Keratinocyte (primary cell): ENCODE data around the gene FXYD1. TPM values are rescaled to one million over a fixed set of nuclear protein-coding genes. Genes with fewer than 3 reads are reported as not detected.
A peak's percentile ranks its signal among the peaks of the same experiment; 100 is the strongest.

Experiments
- DNase-seq: peaks from one replicate; pipeline ENCODE4 v3.0.0-alpha.2; 2011; ENCODE audit warnings: low read depth, missing footprints, low spot score
- FAIRE-seq: peaks from 2 replicates; lab custom pipeline; 2011; peaks lifted over from hg19 to GRCh38; lab: Jason Lieb, UNC
- H2AFZ ChIP-seq: 2 replicates; pipeline ENCODE4 v1.6.0; 2012; ENCODE audit warnings: low read length, control low read depth, inconsistent platforms; ENCODE audit not compliant: control insufficient read depth
- H3K27ac ChIP-seq: 2 replicates; pipeline ENCODE4 v1.5.1; 2011; ENCODE audit warnings: low read length; ENCODE audit not compliant: control insufficient read depth, insufficient read depth
- H3K27me3 ChIP-seq: 3 replicates; pipeline ENCODE4 v1.6.0; 2011; ENCODE audit warnings: low read length; ENCODE audit not compliant: control insufficient read depth, insufficient read depth; ENCODE audit errors: extremely low read depth
- H3K36me3 ChIP-seq, 2 experiments: 2 replicates in 1 of 2; 3 replicates in 1 of 2; pipeline ENCODE4 v1.5.1; 2011; ENCODE audit warnings: low read length in 2 of 2, mild to moderate bottlenecking in 1 of 2; ENCODE audit not compliant: control insufficient read depth in 2 of 2, insufficient read depth in 2 of 2; ENCODE audit errors: extremely low read depth in 1 of 2
- H3K4me1 ChIP-seq: 3 replicates; pipeline ENCODE4 v1.5.1; 2011; ENCODE audit warnings: low read length; ENCODE audit not compliant: control insufficient read depth, insufficient read depth; ENCODE audit errors: extremely low read depth
- H3K4me2 ChIP-seq: 3 replicates; pipeline ENCODE4 v1.6.0; 2011; ENCODE audit warnings: low read depth, low read length; ENCODE audit not compliant: control insufficient read depth, insufficient read depth; ENCODE audit errors: extremely low read depth
- H3K4me3 ChIP-seq, 3 experiments: fragments of 200-600 bp in 1 of 3; sonication (generic) in 1 of 3; 2 replicates in 2 of 3; 3 replicates in 1 of 3; pipeline ENCODE4 v1.5.1; 2011 to 2016; ENCODE audit warnings: low read length in 3 of 3, mild to moderate bottlenecking in 3 of 3, control low read depth in 2 of 3, inconsistent platforms in 1 of 3, low read depth in 1 of 3, mixed read lengths in 1 of 3, mixed run types in 1 of 3, moderate library complexity in 1 of 3; ENCODE audit not compliant: control insufficient read depth in 2 of 3, insufficient read depth in 2 of 3; ENCODE audit errors: extremely low read depth in 1 of 3
- H3K79me2 ChIP-seq: 2 replicates; pipeline ENCODE4 v1.6.0; 2012; ENCODE audit warnings: low read length; ENCODE audit not compliant: control insufficient read depth, insufficient read depth
- H3K9ac ChIP-seq: 3 replicates; pipeline ENCODE4 v1.6.0; 2011; ENCODE audit warnings: low read length; ENCODE audit not compliant: control insufficient read depth, insufficient read depth; ENCODE audit errors: extremely low read depth
- H3K9me1 ChIP-seq: 3 replicates; pipeline ENCODE4 v1.6.0; 2011; ENCODE audit warnings: low read length; ENCODE audit not compliant: control insufficient read depth, insufficient read depth; ENCODE audit errors: extremely low read depth
- H3K9me3 ChIP-seq: 2 replicates; pipeline ENCODE4 v1.5.1; 2012; ENCODE audit warnings: low read depth, low read length; ENCODE audit not compliant: control insufficient read depth
- H4K20me1 ChIP-seq: 3 replicates; pipeline ENCODE4 v1.6.0; 2011; ENCODE audit warnings: low read length; ENCODE audit not compliant: control insufficient read depth, insufficient read depth; ENCODE audit errors: extremely low read depth
- CTCF ChIP-seq, 3 experiments: IDR thresholded peaks in 1 of 3; conservative IDR thresholded peaks in 1 of 3; optimal IDR thresholded peaks in 1 of 3; 2 replicates in 2 of 3; 3 replicates in 1 of 3; pipeline versions ENCODE3 to v1.5.1; 2011; ENCODE audit warnings: low read length in 3 of 3, mild to moderate bottlenecking in 3 of 3, moderate library complexity in 2 of 3, control low read depth in 1 of 3, inconsistent platforms in 1 of 3; ENCODE audit not compliant: insufficient read depth in 2 of 3; ENCODE audit errors: extremely low read depth in 1 of 3
- EZH2 ChIP-seq: IDR thresholded peaks from one replicate; pipeline ENCODE4 v1.6.1; 2012; ENCODE audit warnings: inconsistent platforms, mild to moderate bottlenecking, low read length, moderate library complexity
- dilution Hi-C: fragments of 300-500 bp; cut with MboI; formaldehyde crosslinking; loops from one replicate; pipeline ENCODE4 v1.7.0; 2020; ENCODE audit warnings: low sequenced_read_pairs; ENCODE audit not compliant: extremely low pct_ligation_motif_present
- polyA plus RNA-seq, 5 experiments: library from polyadenylated mRNA; depleted of rRNA in 3 of 5; stranded (reverse) in 3 of 5; stranded (forward) in 1 of 5; unstranded in 1 of 5; fragments of >200 nt; gene quantifications; 1 replicate in 1 of 5; 2 replicates in 3 of 5; 3 replicates in 1 of 5; pipeline versions ENCODE4 v1.2.1 to v1.2.3, GENCODE V29; 2011 to 2012; ENCODE audit warnings: missing spikeins in 2 of 5, low read depth in 1 of 5, low replicate concordance in 1 of 5

The FXYD1 gene
- polyA plus RNA-seq, 1 donor (not counting 4 experiments of a cell fraction or from before 2014, with no cell fraction given): 0.14 TPM

GRCh38 chr19:35153701-35154524 lies 15.3 kb downstream of the FXYD1 start:
- dilution Hi-C loops: no loop called here
- no peak for FAIRE-seq
- Histone ChIP-seq H3K9me1 (no peaks in the 10 kb centered on the region), H3K9ac (peak overlapping the region; percentile 85), H3K4me2 (peak overlapping the region; percentile 90), H2AFZ (peak overlapping the region; percentile 90), H3K9me3 (no peaks in the 10 kb centered on the region), H3K27ac (peak overlapping the region; percentile 66), H3K79me2 (peaks cover 36% of the 10 kb centered on the region), H3K27me3 (no peaks in the 10 kb centered on the region), H3K4me1 (peaks cover 20% of the 10 kb centered on the region), H3K36me3 (peaks cover 13 to 23% of the 10 kb centered on the region in 2 experiments), H4K20me1 (no peaks in the 10 kb centered on the region), H3K4me3 (peak overlapping the region; percentile 75 to 96 (median 90))
- TF ChIP-seq CTCF (optimal IDR thresholded peaks at IDR 0.05 in 1 of 3, IDR thresholded peaks at IDR 0.05 in 1 of 3, conservative IDR thresholded peaks at IDR 0.05 in 1 of 3; ENCODE audit: extremely low read depth in 1 of 3, insufficient read depth in 2 of 3, low read length in 3 of 3) (peak; percentile 56 to 76 (median 72)), EZH2 (no peak)
- no peak for DNase-seq

- FAIRE-seq (no peak), DNase-seq (no peak)
- peaks cover 36% of the 10 kb centered on the region for H3K79me2 ChIP-seq
- peak within 1 kb of the TSS; percentile 84 to 96 (median 90) for H3K4me3 ChIP-seq
- no peaks in the 10 kb centered on the region for H3K9me3 ChIP-seq
- TF ChIP-seq EZH2 (no peak), CTCF (optimal IDR thresholded peaks at IDR 0.05 in 1 of 3, IDR thresholded peaks at IDR 0.05 in 1 of 3, conservative IDR thresholded peaks at IDR 0.05 in 1 of 3; ENCODE audit: extremely low read depth in 1 of 3, insufficient read depth in 2 of 3, low read length in 3 of 3) (no peak)
- dilution Hi-C loops: no loop called here
- peak within 1 kb of the TSS; percentile 90 for H3K4me2 ChIP-seq
- H3K9ac ChIP-seq: peak within 1 kb of the TSS; percentile 85
- H3K36me3 ChIP-seq: peaks cover 20 to 32% of the 10 kb centered on the region in 2 experiments
- peak within 1 kb of the TSS; percentile 90 for H2AFZ ChIP-seq
- peaks cover 20% of the 10 kb centered on the region for H3K4me1 ChIP-seq
- H4K20me1 ChIP-seq: no peaks in the 10 kb centered on the region
- no peaks in the 10 kb centered on the region for H3K27me3 ChIP-seq
- H3K27ac ChIP-seq: peak within 1 kb of the TSS; percentile 66
- no peaks in the 10 kb centered on the region for H3K9me1 ChIP-seq
Measured at GRCh38 chr19:35154525-35155406, 16.1 kb downstream of the FXYD1 start, which contains the start of gene FXYD5. Gene FXYD5 (plus strand): TSS chr19:35154735. CDS start chr19:35155551, 816 bp downstream.
